Gastrocnemius medialis (tissue), 4 donors: ENCODE results near the gene KRTAP9-6.

Experiments
- CTCF ChIP-seq, 5 experiments: fragments of 450-650 bp in 3 of 5; fragments of 200-600 bp in 2 of 5; sonication (generic) in 2 of 5; IDR thresholded peaks in 4 of 5; conservative IDR thresholded peaks in 1 of 5; 1 replicate in 4 of 5; 2 replicates in 1 of 5; pipeline ENCODE4 v1.5.1; 2016 to 2019; ENCODE audit warnings: antibody characterized with exemption in 5 of 5, mild to moderate bottlenecking in 3 of 5, moderate library complexity in 3 of 5
- POLR2A ChIP-seq, 2 donors: fragments of 450-650 bp; IDR thresholded peaks; one replicate each; pipeline ENCODE4 v1.6.1; 2017; ENCODE audit warnings: antibody characterized with exemption in 2 of 2, mild to moderate bottlenecking in 2 of 2, moderate library complexity in 2 of 2

DNA sequence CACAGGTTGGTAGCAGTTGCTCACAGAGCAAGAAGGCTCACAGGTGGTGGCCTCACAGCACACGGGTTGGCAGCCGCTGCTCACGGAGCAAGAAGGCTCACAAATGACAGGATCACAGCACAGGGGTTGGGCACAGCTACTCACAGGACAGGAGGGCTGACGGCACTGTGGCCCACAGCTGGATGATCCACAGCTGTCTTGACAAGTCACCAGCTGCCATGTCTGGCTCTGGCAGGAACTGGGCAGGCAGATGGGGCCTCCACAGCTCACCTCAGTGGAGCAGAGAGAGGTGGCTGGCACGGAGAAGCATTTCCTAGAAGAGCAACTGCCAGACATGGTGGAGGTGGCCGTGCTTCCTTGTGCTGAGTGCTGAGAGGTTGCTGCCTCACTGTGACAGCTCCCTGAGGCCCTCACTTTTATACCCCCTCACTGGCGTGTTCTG, 43.8 kb downstream of the KRTAP9-6 start, which contains the start of gene KRTAP16-1:
- TF ChIP-seq CTCF (IDR thresholded peaks at IDR 0.05 in 4 of 5, conservative IDR thresholded peaks at IDR 0.05 in 1 of 5) (no peak), POLR2A (IDR thresholded peaks at IDR 0.05) (no peak)
